Bronchial epithelial cell (primary cell): ENCODE data around the gene LTB4R. TPM values are rescaled to one million over a fixed set of nuclear protein-coding genes. Genes with fewer than 3 reads are reported as not detected.
"Not testable (repeated sequence)": the region's sequence is repeated elsewhere in the genome, so short reads cannot be mapped to it uniquely, and the experiment has no call there.

ENCODE experiments used
- DNase-seq: peaks from one replicate; pipeline ENCODE4 v3.0.0-alpha.2; 2010; ENCODE audit warnings: low read depth
- FAIRE-seq: peaks from 2 replicates; lab custom pipeline; 2011; peaks lifted over from hg19 to GRCh38; lab: Jason Lieb, UNC
- H3K27me3 ChIP-seq: 2 replicates; pipeline ENCODE4 v1.5.1; 2011; ENCODE audit warnings: low read length; ENCODE audit not compliant: control insufficient read depth, insufficient read depth
- H3K36me3 ChIP-seq: 2 replicates; pipeline ENCODE4 v1.5.1; 2011; ENCODE audit warnings: low read length; ENCODE audit not compliant: control insufficient read depth, insufficient read depth
- H3K4me3 ChIP-seq: 2 replicates; pipeline ENCODE4 v1.5.1; 2011; ENCODE audit warnings: mild to moderate bottlenecking, low read depth, low read length, control low read depth
- CTCF ChIP-seq: IDR thresholded peaks from 2 replicates; pipeline ENCODE4 v1.5.1; 2011; ENCODE audit warnings: mild to moderate bottlenecking, moderate library complexity, low read length, control low read depth, inconsistent platforms; ENCODE audit not compliant: insufficient read depth, severe bottlenecking
- total RNA-seq: library from RNA; depleted of rRNA; stranded (reverse); fragments of >200 nt; gene quantifications from 2 replicates; pipeline ENCODE4 v1.2.1, GENCODE V29; 2014

LTB4R gene
- total RNA-seq, 1 donor from 2014 or later: 3.7 TPM

GRCh38 chr14:24325041-24325530 is 13.8 kb downstream of the LTB4R start:
- Histone ChIP-seq H3K27me3 (no peaks in the 10 kb centered on the region), H3K4me3 (no peak overlapping the region), H3K36me3 (no peaks in the 10 kb centered on the region)
- DNase-seq (no peak), FAIRE-seq (no peak)
- no peak for TF ChIP-seq CTCF

GRCh38 chr14:24325963-24326362 is 14.7 kb downstream of the LTB4R start:
- no peak overlapping the region for H3K4me3 ChIP-seq
- H3K27me3 ChIP-seq: no peaks in the 10 kb centered on the region
- H3K36me3 ChIP-seq: no peaks in the 10 kb centered on the region
- no peak for FAIRE-seq
- no peak for DNase-seq
- TF ChIP-seq CTCF: no peak

DNA sequence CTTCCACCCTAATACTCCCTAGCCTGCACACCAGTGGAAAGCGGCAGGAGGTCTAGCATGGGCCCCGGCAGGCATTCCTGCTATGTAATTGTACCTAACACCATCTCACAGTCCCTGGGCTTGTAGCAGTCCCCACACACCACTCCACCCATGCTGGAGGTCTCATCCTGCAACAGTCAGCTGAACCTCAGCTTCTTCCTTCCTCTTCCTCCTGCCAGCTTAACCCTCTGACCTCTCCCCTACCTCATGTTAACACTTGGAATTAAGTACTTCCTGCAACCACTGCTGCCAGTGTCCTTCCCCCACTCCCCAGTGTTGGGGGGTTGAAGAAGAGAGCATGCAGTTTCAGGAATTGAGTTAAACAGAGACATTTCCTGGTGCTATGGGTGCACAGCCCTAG is 16.0 kb downstream of the LTB4R start:
- no peak overlapping the region for H3K4me3 ChIP-seq
- no peaks in the 10 kb centered on the region for H3K27me3 ChIP-seq
- H3K36me3 ChIP-seq: no peaks in the 10 kb centered on the region
- FAIRE-seq (no peak), DNase-seq (no peak)
- TF ChIP-seq CTCF: no peak

DNA sequence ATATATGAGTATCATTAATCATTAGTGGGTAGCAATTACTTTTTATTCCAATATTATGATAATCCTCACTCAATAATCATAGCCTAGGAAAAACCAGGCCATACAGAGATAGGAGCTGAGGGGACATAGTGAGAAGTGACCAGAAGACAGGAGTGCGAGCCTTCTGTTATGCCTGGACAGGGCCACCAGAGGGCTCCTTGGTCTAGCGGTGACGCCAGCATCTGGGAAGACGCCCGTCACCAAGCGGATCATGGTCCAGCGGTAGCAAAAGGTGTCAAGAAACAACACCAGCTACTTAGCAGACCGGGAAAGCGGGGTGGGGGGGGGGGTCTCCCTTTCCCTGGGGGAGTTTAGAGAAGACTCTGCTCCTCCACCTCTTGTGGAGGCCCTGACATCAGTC is 16.6 kb downstream of the LTB4R start:
- peak; percentile 44 for TF ChIP-seq CTCF
- not testable (repeated sequence) for DNase-seq, FAIRE-seq

GRCh38 chr14:24329073-24329663 is 17.9 kb downstream of the LTB4R start:
- Histone ChIP-seq H3K36me3 (no peaks in the 10 kb centered on the region), H3K27me3 (no peaks in the 10 kb centered on the region), H3K4me3 (no peak overlapping the region)
- FAIRE-seq (no peak), DNase-seq (no peak)
- no peak for TF ChIP-seq CTCF

More for the DNA sequence above, 16.6 kb downstream of the LTB4R start:
- not testable (repeated sequence) for H3K36me3 ChIP-seq, H3K27me3 ChIP-seq, H3K4me3 ChIP-seq

GRCh38 chr14:24329736-24330135 is 18.4 kb downstream of the LTB4R start:
- Histone ChIP-seq H3K27me3 (no peaks in the 10 kb centered on the region), H3K36me3 (no peaks in the 10 kb centered on the region), H3K4me3 (no peak overlapping the region)
- TF ChIP-seq CTCF: no peak
- no peak for DNase-seq
- FAIRE-seq: no peak
